Measurements from ENCODE around the gene NME3.
"Not testable (repeated sequence)": the region's sequence is repeated elsewhere in the genome, so short reads cannot be mapped to it uniquely, and the experiment has no call there.

Gene NME3

DNA sequence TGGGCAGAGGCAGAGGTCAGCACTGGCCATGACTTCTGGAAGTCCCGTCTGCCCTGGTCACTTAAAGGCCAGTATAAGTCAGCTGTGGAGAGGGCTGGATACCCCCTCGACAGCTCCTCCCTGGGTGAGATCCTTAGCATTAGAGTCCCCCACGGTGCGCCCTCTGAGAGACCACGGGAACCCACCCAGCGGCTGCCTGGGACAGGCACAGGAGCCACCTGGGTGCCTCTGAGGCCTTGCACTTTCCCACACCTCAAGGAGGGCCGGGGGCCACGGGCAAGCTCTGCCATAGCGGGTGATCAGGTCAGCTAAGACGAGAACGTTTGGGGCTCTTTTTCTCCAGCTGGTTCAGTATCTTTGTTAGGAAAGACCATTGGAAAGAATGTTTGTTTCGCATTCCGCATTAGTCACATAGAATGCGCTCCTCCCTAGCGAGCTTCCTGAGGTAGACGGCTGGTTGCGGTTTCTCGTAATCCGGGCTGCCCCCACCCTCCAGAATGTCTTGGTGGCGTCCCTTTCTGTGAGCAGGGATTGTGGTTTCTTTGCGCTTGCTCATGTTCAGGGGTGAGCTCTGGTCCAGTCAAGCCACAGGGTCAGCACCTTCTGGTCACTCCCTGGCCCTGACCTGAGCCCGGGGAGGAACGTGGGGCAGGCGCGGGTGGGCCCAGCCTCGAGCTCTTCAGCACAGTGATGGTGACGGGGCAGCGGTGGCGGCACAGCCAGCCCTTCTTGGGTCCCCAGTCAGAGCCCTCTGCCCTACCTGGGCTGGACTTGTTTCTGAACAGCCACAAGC is 25.2 kb downstream of the NME3 start:
- DNase-seq: no peak

DNA sequence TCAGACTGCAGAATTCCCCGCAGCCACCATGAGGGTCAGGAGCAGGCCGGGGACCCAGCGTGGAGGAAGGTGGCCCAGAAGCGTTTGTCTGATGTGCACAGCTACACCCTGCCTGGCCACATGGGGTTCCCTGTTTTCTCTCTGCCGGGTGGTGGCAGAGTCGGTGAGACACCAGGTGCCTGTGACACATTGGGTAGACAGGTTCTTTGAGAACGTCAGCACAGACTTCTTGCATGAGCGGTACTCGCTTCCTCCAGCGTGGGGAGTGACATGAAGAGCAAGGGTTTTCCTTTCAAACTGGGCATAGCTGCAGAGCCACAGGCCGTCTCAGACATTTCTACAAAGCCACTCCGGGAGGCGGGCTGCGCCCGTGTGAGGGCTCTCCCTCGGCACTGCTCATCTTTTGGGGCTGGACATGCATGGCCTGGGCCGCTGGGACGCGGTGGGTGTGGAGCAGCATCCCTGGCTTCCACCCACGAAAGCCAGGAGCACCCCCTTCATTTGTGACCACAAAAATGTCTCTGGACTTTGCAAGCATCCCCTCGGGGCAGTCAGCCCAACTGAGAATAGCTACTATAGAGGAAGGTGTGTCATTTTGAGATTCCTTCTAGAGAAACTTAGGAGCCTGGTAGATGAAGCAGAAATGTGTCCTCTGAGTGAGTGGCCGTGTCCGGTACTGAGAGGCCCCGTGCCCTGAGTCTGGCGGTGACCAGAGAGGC is 26.0 kb downstream of the NME3 start:
- no peak for DNase-seq

- DNase-seq: no peak
Measured at GRCh38 chr16:1744338-1744840, 27.0 kb downstream of the NME3 start.

DNA sequence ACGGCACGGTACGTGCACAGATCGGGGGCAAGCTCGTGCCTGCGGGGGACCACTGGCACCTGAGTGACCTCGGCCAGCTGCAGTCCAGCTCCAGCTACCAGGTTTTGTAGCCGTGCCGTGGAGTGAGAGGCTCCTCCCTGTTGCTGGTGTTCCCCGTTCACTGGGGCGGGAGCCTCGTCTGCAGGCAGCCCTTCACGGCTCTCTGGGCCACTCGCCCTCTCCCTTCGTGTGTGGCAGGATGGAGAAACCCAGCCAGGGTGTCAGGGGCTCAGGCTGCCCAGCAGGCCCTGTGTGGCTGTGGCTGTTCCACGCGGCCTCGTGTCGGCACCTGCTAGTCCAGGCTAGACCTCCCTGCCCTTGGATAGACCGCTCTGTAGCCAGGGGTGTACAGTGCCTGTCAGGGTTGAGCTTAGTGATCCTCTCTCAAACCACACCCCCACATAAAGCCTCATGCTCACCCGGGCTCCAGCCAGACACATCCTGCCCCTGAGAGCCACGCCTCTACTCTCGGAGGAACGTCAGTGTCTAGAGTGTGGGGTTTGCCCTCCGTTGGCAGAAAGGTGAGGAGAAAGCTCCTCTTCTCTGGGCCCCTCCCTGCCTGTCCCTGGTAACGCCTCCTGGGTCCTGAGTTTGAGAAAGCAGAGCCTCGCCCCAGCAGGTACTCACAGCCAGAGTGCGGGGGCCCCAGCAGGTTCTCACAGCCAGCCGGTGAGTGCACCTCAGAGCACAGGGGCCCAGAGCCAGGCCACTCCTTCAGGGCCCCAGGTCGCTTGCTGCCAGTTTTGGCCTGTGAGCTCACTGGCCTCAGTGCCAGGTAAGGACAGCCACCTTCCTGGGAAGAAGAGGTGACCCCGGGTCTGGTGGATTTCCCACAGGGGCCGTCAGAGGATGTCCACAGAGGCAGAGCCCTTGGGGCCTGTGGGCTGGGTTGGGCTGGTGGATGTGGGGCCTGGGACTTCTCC is 27.7 kb downstream of the NME3 start:
- DNase-seq: no peak

DNA sequence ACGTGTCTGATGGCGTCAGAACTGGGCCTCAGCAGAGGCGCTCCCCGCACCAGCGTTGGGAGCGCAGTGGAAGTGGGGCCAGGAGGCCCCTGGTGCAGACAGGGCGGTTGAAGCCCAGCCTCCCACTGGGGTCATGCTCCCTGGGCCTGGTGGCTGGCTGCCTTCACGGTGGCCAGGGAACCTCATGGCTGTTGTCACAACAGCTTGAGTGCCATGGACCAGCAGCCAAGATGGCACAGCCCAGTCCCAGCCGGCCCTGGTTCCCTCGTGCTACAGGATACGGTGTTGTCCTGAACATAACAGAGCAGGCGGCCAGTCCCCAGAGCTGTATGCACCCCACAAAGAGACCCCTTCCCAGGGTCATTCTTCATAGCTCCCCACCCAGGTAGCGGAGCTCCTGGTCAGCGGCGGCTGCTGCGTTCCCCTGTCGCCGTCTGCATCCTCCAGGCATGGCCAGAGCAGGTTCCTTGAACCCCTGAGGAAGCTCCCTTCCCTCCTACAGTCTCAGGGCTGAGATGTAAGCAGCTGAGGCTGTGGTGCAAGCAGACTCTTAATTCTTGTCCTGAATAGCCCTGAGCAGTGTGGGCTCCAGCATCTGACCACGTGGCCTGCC is 29.7 kb downstream of the NME3 start:
- DNase-seq: no peak

GRCh38 chr16:1740781-1741490 is 30.4 kb downstream of the NME3 start:
- no peak for DNase-seq

DNA sequence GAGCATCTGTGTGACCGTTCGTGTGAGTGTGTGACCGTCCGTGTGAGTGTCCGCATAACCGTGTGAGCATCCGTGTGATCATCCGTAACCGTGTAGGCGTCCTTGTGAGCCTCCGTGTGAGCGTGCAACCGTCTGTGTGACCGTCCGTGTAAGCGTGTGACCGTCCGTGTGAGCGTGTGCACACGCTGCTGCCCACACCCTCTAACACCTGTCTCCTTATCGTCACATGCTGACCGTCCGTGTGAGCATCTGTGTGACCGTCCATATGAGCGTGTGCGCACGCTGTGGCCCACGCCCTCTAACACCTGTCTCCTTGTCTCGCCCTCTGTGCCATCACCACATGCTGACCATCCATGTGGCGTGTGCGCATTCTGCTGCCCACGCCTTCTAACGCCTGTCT is 31.1 kb downstream of the NME3 start:
- DNase-seq: no peak

DNA sequence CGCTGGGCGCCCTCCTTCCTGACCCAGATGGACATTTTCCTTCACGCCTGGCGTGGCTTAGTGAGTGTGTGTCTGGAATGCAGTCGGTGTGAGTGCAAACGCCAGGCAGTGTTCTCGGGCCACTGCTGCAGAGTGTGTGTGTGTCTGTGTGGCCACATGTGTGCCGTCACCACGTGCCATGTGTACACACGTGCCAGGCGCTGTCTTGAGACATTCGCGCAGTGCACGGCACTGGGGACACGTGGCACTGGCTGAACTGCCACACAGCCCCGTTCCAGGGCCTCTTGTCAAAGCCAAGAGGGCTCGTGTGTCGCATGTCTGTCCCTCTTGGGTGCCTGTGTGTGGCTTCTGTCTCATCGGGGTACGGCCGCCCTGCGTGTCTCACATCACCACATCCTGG is 36.5 kb downstream of the NME3 start:
- no peak for DNase-seq

GRCh38 chr16:1734123-1734522 is 37.2 kb downstream of the NME3 start:
- no peak for DNase-seq

GRCh38 chr16:1732551-1732987 is 38.8 kb downstream of the NME3 start:
- not testable (repeated sequence) for DNase-seq

GRCh38 chr16:1732071-1732470 is 39.3 kb downstream of the NME3 start:
- DNase-seq: no peak

DNA sequence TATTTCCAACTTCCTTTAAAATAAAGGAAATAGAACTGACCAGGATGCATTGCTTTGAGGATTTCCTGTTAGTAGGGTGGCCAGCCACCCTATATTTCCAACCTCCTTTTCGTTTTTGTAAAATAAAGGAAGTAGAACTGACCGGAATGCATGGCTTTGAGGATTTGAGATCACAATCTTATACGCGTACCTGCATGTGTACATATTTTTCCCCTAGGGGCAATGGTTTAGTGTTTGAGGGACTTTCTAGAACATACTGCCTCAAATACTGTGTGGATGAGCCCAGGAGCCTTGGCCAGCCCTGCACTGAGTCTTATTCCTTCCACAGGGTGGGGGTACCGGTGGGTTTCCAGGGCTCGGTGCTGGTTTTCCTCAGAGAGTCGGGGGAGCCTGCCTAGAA is 39.7 kb downstream of the NME3 start:
- DNase-seq: no peak

- no peak for DNase-seq
Measured at GRCh38 chr16:1731073-1731472, 40.3 kb downstream of the NME3 start.

GRCh38 chr16:1729445-1729844 is 41.9 kb downstream of the NME3 start:
- no peak for DNase-seq

DNA sequence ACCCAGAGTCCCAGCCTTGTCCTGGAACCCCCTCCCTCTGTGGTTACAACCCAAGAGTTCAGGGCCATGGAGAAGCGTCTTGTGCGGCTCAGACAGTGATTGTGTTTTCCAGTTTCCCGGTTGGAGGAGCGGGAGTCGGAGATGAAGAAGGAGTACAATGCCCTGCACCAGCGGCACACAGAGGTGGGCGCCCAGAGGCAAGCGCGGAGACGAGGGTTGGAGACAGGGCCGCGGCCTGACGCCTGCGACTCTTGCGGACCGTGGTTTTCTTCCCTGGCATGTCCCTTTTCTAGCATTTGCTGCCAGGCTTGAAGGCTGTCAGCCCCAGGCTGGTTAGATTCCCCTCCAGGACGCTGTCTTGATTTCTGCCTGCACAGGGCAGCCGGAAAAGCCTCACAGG is 42.3 kb downstream of the NME3 start:
- DNase-seq: no peak

- DNase-seq: no peak
Measured at GRCh38 chr16:1727651-1728624, 43.4 kb downstream of the NME3 start.

GRCh38 chr16:1726661-1727502 is 44.5 kb downstream of the NME3 start:
- DNase-seq: no peak

- no peak for DNase-seq
Measured at GRCh38 chr16:1724491-1724890, 46.9 kb downstream of the NME3 start.

DNA sequence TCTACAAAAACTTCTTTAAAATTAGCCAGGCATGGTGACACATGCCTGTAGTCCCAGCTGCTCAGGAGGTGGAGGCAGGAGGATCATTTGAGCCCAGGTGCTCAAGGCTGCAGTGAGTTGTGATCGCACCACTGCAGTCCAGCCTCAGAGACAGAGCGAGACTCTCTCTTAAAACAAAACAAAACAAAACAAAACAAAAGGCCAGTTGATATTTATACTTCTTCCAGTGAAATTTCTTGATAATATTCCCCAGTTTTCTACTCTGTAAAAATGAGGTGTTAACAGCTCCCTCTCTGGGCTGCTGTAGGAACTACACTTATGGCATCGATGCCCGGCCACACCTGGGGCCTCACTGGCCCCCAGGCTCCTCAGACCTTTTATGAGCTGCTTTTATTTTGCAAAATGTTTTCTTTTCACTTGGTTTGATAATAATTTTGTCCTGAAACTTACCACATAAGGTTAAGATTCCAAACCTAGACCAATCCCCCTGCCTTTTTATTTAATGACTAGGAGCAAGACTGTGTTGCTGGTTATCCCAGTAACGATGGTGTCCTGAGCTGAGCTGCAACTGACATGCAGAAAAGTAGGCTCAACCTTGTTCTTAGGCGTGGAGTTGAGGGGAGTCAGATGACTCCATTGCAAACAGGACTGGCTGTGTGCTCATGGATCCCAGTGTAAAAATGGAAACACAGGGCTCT is 47.7 kb downstream of the NME3 start:
- DNase-seq: peak; percentile 24
